HepG2 (cell line): ENCODE results near the gene CGREF1. TPM values are rescaled to one million over a fixed set of nuclear protein-coding genes. Genes with fewer than 3 reads are reported as not detected.

ENCODE experiments used
- EEA1 ChIP-seq: sonication (generic); formaldehyde crosslinking; IDR thresholded peaks from 2 replicates; pipeline ENCODE4 v1.5.1; 2020; ENCODE audit warnings: mild to moderate bottlenecking, missing genetic modification reagents, borderline replicate concordance
- NCOA2 ChIP-seq: sonication (generic); formaldehyde crosslinking; IDR thresholded peaks from 2 replicates; pipeline ENCODE4 v1.8.0; 2022; ENCODE audit warnings: inconsistent platforms
- NFKBIZ ChIP-seq: IDR thresholded peaks from 2 replicates; pipeline ENCODE4 v1.6.1; 2018; ENCODE audit warnings: missing genetic modification reagents, missing compliant biosample characterization
- RAD21 ChIP-seq: fragments of 450-650 bp; formaldehyde crosslinking; IDR thresholded peaks from 2 replicates; pipeline ENCODE4 v1.5.0; 2020; ENCODE audit warnings: mild to moderate bottlenecking
- SKI ChIP-seq: fragments of 450-650 bp; IDR thresholded peaks from one replicate; pipeline ENCODE4 v1.6.1; 2018; ENCODE audit warnings: mild to moderate bottlenecking; ENCODE audit not compliant: partially characterized antibody
- STAT5B ChIP-seq: sonication (generic); formaldehyde crosslinking; IDR thresholded peaks from 2 replicates; pipeline ENCODE4 v1.4.0; 2020; ENCODE audit warnings: missing genetic modification reagents
- THAP11 ChIP-seq: IDR thresholded peaks from 2 replicates; pipeline ENCODE4 v1.6.1; 2016; ENCODE audit warnings: missing biosample characterization, missing genetic modification reagents
- polyA plus RNA-seq, 8 experiments: library from polyadenylated mRNA; depleted of rRNA in 3 of 8; stranded (reverse) in 7 of 8; unstranded in 1 of 8; fragments of >200 nt; fragmentation: Illumina TruSeq in 4 of 8; extraction: Trizol in 4 of 8; gene quantifications; 2 replicates each; pipeline versions ENCODE4 v1.2.1 to v1.2.3, GENCODE V29; 2011 to 2016; ENCODE audit warnings: low read depth in 4 of 8, missing spikeins in 1 of 8, mixed read lengths in 1 of 8; ENCODE audit not compliant: insufficient read depth in 1 of 8
- total RNA-seq, 5 experiments: library from RNA; depleted of rRNA; stranded (reverse); fragments of >200 nt; fragmentation: Illumina TruSeq; extraction: Trizol; gene quantifications; 2 replicates each; pipeline ENCODE4 v1.2.3, GENCODE V29; 2016; ENCODE audit warnings: low read depth in 1 of 5
- TF ChIP-seq, protein P1 (sequence below): sonication (generic); formaldehyde crosslinking; IDR thresholded peaks from 2 replicates; pipeline ENCODE4 v1.8.1; 2022; ENCODE audit warnings: low read depth, mild to moderate bottlenecking, missing genetic modification reagents
- TF ChIP-seq, protein P2 (sequence below): sonication (generic); formaldehyde crosslinking; IDR thresholded peaks from 2 replicates; pipeline ENCODE4 v1.5.0; 2020; ENCODE audit warnings: mild to moderate bottlenecking, missing genetic modification reagents, borderline replicate concordance
- TF ChIP-seq, protein P3 (sequence below), 2 experiments: sonication (generic) in 1 of 2; formaldehyde crosslinking in 1 of 2; IDR thresholded peaks; 2 replicates each; pipeline versions ENCODE4 v1.4.0 to v1.6.1; 2018 to 2020; ENCODE audit warnings: missing genetic modification reagents in 2 of 2, borderline replicate concordance in 1 of 2, low read depth in 1 of 2, mild to moderate bottlenecking in 1 of 2, missing biosample characterization in 1 of 2
- TF ChIP-seq, protein P4 (sequence below): sonication (generic); formaldehyde crosslinking; IDR thresholded peaks from 2 replicates; pipeline ENCODE4 v1.5.0; 2020; ENCODE audit warnings: missing genetic modification reagents, mild to moderate bottlenecking, borderline replicate concordance
- TF ChIP-seq, protein P5 (sequence below): sonication (generic); formaldehyde crosslinking; IDR thresholded peaks from 2 replicates; pipeline ENCODE4 v1.4.0; 2020; ENCODE audit warnings: missing genetic modification reagents

Gene CGREF1
- total and polyA plus RNA-seq, 2 of the 13 experiments (the other 11 are each of a cell fraction or from before 2014, with no cell fraction given), result 13.9 to 23.4 TPM

DNA sequence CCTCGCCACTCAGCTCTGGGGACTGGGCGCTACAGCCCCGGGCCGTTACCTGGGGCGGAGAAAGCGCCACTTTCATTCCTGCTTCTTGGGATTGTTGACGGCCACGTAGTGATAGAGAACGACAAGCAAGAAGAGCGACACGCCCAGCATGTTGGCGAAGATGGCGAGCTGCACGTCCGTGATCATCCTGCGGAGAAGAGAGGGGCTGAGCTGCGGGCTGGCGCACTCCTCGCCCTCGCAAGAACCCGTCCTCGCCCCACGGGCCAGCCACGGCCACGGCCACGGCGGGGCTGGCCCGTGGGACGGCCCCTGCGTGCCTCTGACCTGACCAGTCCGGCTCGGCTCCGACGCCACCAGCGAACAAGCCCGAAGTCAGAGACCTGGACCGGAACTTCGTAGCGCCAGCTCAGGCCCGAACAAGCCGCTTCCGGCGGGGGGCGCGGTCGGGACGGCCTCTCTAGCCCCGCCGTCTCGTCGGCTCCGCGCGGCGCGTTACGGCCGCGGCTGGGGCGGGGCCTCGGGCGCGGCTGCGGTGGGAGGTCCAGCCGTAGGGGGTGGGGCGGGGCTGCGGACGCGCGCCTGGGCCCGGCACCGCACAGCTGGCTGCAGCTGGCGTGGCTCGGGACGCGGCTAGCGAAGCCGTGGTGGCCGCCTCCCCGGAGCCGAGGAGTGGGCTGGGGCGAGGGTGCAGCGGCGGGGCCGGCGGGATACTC is 47.5 kb downstream of the CGREF1 start, which contains the start of gene OST4 (continued):
- TF ChIP-seq RAD21 (CRISPR knock-in tag) (peak; percentile 52), NFKBIZ (CRISPR knock-in tag) (0 out of 2 replicates have a peak, but pooled peaks have one; percentile 62), THAP11 (CRISPR knock-in tag) (peak; percentile 96), NCOA2 (CRISPR knock-in tag) (peak; percentile 57; the same call in 1 of the 2 replicates), SKI (peak; percentile 94), EEA1 (peak; percentile 7; the same call in 1 of the 2 replicates), STAT5B (CRISPR knock-in tag) (peak; percentile 8; the same call in 1 of the 2 replicates)
- TF ChIP-seq, protein P1, sequence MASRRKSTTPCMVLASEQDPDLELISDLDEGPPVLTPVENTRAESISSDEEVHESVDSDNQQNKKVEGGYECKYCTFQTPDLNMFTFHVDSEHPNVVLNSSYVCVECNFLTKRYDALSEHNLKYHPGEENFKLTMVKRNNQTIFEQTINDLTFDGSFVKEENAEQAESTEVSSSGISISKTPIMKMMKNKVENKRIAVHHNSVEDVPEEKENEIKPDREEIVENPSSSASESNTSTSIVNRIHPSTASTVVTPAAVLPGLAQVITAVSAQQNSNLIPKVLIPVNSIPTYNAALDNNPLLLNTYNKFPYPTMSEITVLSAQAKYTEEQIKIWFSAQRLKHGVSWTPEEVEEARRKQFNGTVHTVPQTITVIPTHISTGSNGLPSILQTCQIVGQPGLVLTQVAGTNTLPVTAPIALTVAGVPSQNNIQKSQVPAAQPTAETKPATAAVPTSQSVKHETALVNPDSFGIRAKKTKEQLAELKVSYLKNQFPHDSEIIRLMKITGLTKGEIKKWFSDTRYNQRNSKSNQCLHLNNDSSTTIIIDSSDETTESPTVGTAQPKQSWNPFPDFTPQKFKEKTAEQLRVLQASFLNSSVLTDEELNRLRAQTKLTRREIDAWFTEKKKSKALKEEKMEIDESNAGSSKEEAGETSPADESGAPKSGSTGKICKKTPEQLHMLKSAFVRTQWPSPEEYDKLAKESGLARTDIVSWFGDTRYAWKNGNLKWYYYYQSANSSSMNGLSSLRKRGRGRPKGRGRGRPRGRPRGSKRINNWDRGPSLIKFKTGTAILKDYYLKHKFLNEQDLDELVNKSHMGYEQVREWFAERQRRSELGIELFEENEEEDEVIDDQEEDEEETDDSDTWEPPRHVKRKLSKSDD (CRISPR knock-in tag), result peak; percentile 88
- TF ChIP-seq, protein P2, sequence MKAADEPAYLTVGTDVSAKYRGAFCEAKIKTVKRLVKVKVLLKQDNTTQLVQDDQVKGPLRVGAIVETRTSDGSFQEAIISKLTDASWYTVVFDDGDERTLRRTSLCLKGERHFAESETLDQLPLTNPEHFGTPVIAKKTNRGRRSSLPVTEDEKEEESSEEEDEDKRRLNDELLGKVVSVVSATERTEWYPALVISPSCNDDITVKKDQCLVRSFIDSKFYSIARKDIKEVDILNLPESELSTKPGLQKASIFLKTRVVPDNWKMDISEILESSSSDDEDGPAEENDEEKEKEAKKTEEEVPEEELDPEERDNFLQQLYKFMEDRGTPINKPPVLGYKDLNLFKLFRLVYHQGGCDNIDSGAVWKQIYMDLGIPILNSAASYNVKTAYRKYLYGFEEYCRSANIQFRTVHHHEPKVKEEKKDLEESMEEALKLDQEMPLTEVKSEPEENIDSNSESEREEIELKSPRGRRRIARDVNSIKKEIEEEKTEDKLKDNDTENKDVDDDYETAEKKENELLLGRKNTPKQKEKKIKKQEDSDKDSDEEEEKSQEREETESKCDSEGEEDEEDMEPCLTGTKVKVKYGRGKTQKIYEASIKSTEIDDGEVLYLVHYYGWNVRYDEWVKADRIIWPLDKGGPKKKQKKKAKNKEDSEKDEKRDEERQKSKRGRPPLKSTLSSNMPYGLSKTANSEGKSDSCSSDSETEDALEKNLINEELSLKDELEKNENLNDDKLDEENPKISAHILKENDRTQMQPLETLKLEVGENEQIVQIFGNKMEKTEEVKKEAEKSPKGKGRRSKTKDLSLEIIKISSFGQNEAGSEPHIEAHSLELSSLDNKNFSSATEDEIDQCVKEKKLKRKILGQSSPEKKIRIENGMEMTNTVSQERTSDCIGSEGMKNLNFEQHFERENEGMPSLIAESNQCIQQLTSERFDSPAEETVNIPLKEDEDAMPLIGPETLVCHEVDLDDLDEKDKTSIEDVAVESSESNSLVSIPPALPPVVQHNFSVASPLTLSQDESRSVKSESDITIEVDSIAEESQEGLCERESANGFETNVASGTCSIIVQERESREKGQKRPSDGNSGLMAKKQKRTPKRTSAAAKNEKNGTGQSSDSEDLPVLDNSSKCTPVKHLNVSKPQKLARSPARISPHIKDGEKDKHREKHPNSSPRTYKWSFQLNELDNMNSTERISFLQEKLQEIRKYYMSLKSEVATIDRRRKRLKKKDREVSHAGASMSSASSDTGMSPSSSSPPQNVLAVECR (CRISPR knock-in tag), result peak; percentile 91; the same call in 1 of the 2 replicates
- TF ChIP-seq, protein P3, sequence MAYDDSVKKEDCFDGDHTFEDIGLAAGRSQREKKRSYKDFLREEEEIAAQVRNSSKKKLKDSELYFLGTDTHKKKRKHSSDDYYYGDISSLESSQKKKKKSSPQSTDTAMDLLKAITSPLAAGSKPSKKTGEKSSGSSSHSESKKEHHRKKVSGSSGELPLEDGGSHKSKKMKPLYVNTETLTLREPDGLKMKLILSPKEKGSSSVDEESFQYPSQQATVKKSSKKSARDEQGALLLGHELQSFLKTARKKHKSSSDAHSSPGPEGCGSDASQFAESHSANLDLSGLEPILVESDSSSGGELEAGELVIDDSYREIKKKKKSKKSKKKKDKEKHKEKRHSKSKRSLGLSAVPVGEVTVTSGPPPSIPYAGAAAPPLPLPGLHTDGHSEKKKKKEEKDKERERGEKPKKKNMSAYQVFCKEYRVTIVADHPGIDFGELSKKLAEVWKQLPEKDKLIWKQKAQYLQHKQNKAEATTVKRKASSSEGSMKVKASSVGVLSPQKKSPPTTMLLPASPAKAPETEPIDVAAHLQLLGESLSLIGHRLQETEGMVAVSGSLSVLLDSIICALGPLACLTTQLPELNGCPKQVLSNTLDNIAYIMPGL (CRISPR knock-in tag; IDR thresholded peaks at IDR 0.05; ENCODE audit: borderline replicate concordance in 1 of 2, low read depth in 1 of 2), result peak; percentile 61 to 86; a peak in 3 of 4 replicates
- TF ChIP-seq, protein P4, sequence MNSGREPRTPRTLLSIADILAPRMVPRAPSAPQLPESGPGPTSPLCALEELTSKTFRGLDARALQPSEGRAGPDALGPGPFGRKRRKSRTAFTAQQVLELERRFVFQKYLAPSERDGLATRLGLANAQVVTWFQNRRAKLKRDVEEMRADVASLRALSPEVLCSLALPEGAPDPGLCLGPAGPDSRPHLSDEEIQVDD (CRISPR knock-in tag), result peak; percentile 49; the same call in 1 of the 2 replicates
- TF ChIP-seq, protein P5, sequence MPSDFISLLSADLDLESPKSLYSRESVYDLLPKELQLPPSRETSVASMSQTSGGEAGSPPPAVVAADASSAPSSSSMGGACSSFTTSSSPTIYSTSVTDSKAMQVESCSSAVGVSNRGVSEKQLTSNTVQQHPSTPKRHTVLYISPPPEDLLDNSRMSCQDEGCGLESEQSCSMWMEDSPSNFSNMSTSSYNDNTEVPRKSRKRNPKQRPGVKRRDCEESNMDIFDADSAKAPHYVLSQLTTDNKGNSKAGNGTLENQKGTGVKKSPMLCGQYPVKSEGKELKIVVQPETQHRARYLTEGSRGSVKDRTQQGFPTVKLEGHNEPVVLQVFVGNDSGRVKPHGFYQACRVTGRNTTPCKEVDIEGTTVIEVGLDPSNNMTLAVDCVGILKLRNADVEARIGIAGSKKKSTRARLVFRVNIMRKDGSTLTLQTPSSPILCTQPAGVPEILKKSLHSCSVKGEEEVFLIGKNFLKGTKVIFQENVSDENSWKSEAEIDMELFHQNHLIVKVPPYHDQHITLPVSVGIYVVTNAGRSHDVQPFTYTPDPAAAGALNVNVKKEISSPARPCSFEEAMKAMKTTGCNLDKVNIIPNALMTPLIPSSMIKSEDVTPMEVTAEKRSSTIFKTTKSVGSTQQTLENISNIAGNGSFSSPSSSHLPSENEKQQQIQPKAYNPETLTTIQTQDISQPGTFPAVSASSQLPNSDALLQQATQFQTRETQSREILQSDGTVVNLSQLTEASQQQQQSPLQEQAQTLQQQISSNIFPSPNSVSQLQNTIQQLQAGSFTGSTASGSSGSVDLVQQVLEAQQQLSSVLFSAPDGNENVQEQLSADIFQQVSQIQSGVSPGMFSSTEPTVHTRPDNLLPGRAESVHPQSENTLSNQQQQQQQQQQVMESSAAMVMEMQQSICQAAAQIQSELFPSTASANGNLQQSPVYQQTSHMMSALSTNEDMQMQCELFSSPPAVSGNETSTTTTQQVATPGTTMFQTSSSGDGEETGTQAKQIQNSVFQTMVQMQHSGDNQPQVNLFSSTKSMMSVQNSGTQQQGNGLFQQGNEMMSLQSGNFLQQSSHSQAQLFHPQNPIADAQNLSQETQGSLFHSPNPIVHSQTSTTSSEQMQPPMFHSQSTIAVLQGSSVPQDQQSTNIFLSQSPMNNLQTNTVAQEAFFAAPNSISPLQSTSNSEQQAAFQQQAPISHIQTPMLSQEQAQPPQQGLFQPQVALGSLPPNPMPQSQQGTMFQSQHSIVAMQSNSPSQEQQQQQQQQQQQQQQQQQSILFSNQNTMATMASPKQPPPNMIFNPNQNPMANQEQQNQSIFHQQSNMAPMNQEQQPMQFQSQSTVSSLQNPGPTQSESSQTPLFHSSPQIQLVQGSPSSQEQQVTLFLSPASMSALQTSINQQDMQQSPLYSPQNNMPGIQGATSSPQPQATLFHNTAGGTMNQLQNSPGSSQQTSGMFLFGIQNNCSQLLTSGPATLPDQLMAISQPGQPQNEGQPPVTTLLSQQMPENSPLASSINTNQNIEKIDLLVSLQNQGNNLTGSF, result 0 out of 2 replicates have a peak, but pooled peaks have one; percentile 6
